ENCODE results near the gene ATXN10. TPM values are rescaled to one million over a fixed set of nuclear protein-coding genes. Genes with fewer than 3 reads are reported as not detected.

ATXN10 gene
- total RNA-seq, 4 donors from 2014 or later, result 35.5 to 83.3 (median 51.1) TPM

GRCh38 chr22:45760682-45761081 lies 89.0 kb downstream of the ATXN10 start:
- H3K4me3 ChIP-seq (ENCODE audit: low read depth, poor library complexity, severe bottlenecking), result no peak overlapping the region
- DNase-seq (ENCODE audit: low spot score in 2 of 2), result no peak
- TF ChIP-seq POLR2A (IDR thresholded peaks at IDR 0.05), result no peak
- no peak for TF ChIP-seq CTCF (IDR thresholded peaks at IDR 0.05)
- intact Hi-C loops (cut with DNase I; ENCODE audit: low total_unique reads), result no loop called here
- WGBS, 2 donors, result 95 to 97% methylated on average over 2 of the region's 2 CpGs

- WGBS, 2 donors, result 85 to 92% methylated on average over 7 of the region's 7 CpGs
- TF ChIP-seq POLR2A (IDR thresholded peaks at IDR 0.05) (no peak), CTCF (IDR thresholded peaks at IDR 0.05) (no peak)
- DNase-seq (ENCODE audit: low spot score in 2 of 2), result no peak
Observed at GRCh38 chr22:45762545-45763235, 91.1 kb downstream of the ATXN10 start.

GRCh38 chr22:45763236-45763624 lies 91.6 kb downstream of the ATXN10 start:
- no peak for DNase-seq (ENCODE audit: low spot score in 2 of 2)
- 93 to 94% methylated on average over 10 of the region's 10 CpGs for WGBS, 2 donors
- intact Hi-C loops (cut with DNase I; ENCODE audit: low total_unique reads), result no loop called here

More at GRCh38 chr22:45762545-45763235, 91.1 kb downstream of the ATXN10 start:
- H3K4me3 ChIP-seq (ENCODE audit: low read depth, poor library complexity, severe bottlenecking), result no peak overlapping the region
- intact Hi-C loops (cut with DNase I; ENCODE audit: low total_unique reads), result no loop called here

GRCh38 chr22:45768490-45768889 lies 96.9 kb downstream of the ATXN10 start:
- no peak overlapping the region for H3K4me3 ChIP-seq (ENCODE audit: low read depth, poor library complexity, severe bottlenecking)
- intact Hi-C loops (cut with DNase I; ENCODE audit: low total_unique reads), result no loop called here
- DNase-seq (ENCODE audit: low spot score in 2 of 2), result no peak
- TF ChIP-seq CTCF (IDR thresholded peaks at IDR 0.05) (no peak), POLR2A (IDR thresholded peaks at IDR 0.05) (no peak)
- WGBS, 2 donors, result 92 to 94% methylated on average over 3 of the region's 3 CpGs

More at GRCh38 chr22:45763236-45763624, 91.6 kb downstream of the ATXN10 start:
- TF ChIP-seq POLR2A (IDR thresholded peaks at IDR 0.05), result no peak
- no peak for TF ChIP-seq CTCF (IDR thresholded peaks at IDR 0.05)
- no peak overlapping the region for H3K4me3 ChIP-seq (ENCODE audit: low read depth, poor library complexity, severe bottlenecking)

GRCh38 chr22:45769569-45770210 lies 98.1 kb downstream of the ATXN10 start:
- no peak overlapping the region for H3K4me3 ChIP-seq (ENCODE audit: low read depth, poor library complexity, severe bottlenecking)
- intact Hi-C loops (cut with DNase I; ENCODE audit: low total_unique reads), result no loop called here
- TF ChIP-seq CTCF (IDR thresholded peaks at IDR 0.05) (no peak), POLR2A (IDR thresholded peaks at IDR 0.05) (no peak)
- no peak for DNase-seq (ENCODE audit: low spot score in 2 of 2)
- WGBS, 2 donors, result 58 to 72% methylated on average over 3 of the region's 3 CpGs

All from lower leg skin (tissue), 4 donors.